SK-N-SH (cell line): ENCODE measurements around the gene FBXO10. TPM values are rescaled to one million over a fixed set of nuclear protein-coding genes. Genes with fewer than 3 reads are reported as not detected.
A peak's percentile ranks its signal among the peaks of the same experiment; 100 is the strongest.

Source experiments
- CTCF ChIA-PET: fragments of 300-600, 350-600 bp; formaldehyde crosslinking; extraction: SDS; loops from one replicate; lab custom pipeline; 2021; lab: Yijun Ruan, JAX
- POLR2A ChIA-PET: fragments of 350-600 bp; sonication (Branson Sonifier 250); formaldehyde crosslinking; extraction: SDS; loops from one replicate; lab custom pipeline; 2020; ENCODE audit warnings: antibody characterized with exemption, inconsistent platforms; lab: Yijun Ruan, JAX
- DNase-seq: peaks from one replicate; pipeline ENCODE4 v3.0.0; 2012
- H2AFZ ChIP-seq: fragments of 200-600 bp; sonication (generic); 2 replicates; pipeline ENCODE4 v1.8.1; 2016; ENCODE audit warnings: antibody characterized with exemption, mild to moderate bottlenecking, low read depth
- H3F3A ChIP-seq: fragments of 200-600 bp; sonication (generic); replicated peaks from 2 replicates; pipeline ENCODE3; 2016; ENCODE audit warnings: antibody characterized with exemption, mild to moderate bottlenecking; ENCODE audit not compliant: insufficient read depth
- H3K27ac ChIP-seq, 2 experiments: fragments of 200-500 bp in 1 of 2; fragments of 200-600 bp in 1 of 2; sonication (Bioruptor generic) in 1 of 2; sonication (generic), shearing (Covaris generic) in 1 of 2; 2 replicates each; pipeline versions ENCODE4 v1.5.1 to v1.6.1; 2014 to 2016; ENCODE audit warnings: low read depth in 2 of 2, inconsistent platforms in 1 of 2, low read length in 1 of 2, mild to moderate bottlenecking in 1 of 2, mixed read lengths in 1 of 2
- H3K27me3 ChIP-seq: fragments of 200-600 bp; sonication (generic), shearing (Covaris generic); 2 replicates; pipeline ENCODE4 v1.6.1; 2016; ENCODE audit warnings: mixed run types; ENCODE audit not compliant: insufficient read depth
- H3K36me3 ChIP-seq, 2 experiments: fragments of 200-500 bp in 1 of 2; fragments of 200-600 bp in 1 of 2; sonication (Bioruptor generic) in 1 of 2; sonication (generic) in 1 of 2; replicated peaks in 1 of 2; 2 replicates each; pipeline versions ENCODE3 to v1.5.1; 2014 to 2016; ENCODE audit warnings: low read length in 1 of 2, mild to moderate bottlenecking in 1 of 2; ENCODE audit not compliant: insufficient read depth in 2 of 2, control insufficient read depth in 1 of 2
- H3K4me1 ChIP-seq, 2 experiments: fragments of 200-500 bp in 1 of 2; fragments of 200-600 bp in 1 of 2; sonication (Bioruptor generic) in 1 of 2; sonication (generic), shearing (Covaris generic) in 1 of 2; 2 replicates each; pipeline versions ENCODE4 v1.5.1 to v1.6.1; 2014 to 2016; ENCODE audit warnings: low read depth in 1 of 2, low read length in 1 of 2, mixed run types in 1 of 2; ENCODE audit not compliant: insufficient read depth in 2 of 2, control insufficient read depth in 1 of 2
- H3K4me2 ChIP-seq: fragments of 200-600 bp; sonication (generic), shearing (Covaris generic); 2 replicates; pipeline ENCODE4 v1.6.1; 2017; ENCODE audit warnings: mixed run types
- H3K4me3 ChIP-seq, 2 experiments: fragments of 200-500 bp in 1 of 2; fragments of 200-600 bp in 1 of 2; sonication (Bioruptor generic) in 1 of 2; sonication (generic), shearing (Covaris generic) in 1 of 2; 2 replicates each; pipeline versions ENCODE4 v1.5.1 to v1.8.1; 2014 to 2016; ENCODE audit warnings: low read depth in 2 of 2, inconsistent platforms in 1 of 2, low read length in 1 of 2, mild to moderate bottlenecking in 1 of 2, mixed read lengths in 1 of 2, moderate library complexity in 1 of 2
- H3K79me2 ChIP-seq: fragments of 200-600 bp; sonication (generic); 2 replicates; pipeline ENCODE4 v1.8.1; 2017; ENCODE audit warnings: mild to moderate bottlenecking; ENCODE audit not compliant: insufficient read depth
- H3K9ac ChIP-seq: fragments of 200-600 bp; sonication (generic); 2 replicates; pipeline ENCODE4 v1.6.1; 2017; ENCODE audit warnings: mixed run types
- H3K9me2 ChIP-seq: fragments of 200-600 bp; sonication (generic); 2 replicates; pipeline ENCODE4 v1.6.1; 2017; ENCODE audit warnings: mixed run types
- H3K9me3 ChIP-seq: fragments of 200-600 bp; sonication (generic); 2 replicates; pipeline ENCODE4 v1.6.1; 2017; ENCODE audit warnings: mixed run types, mild to moderate bottlenecking, moderate library complexity
- H4K20me1 ChIP-seq: fragments of 200-600 bp; sonication (generic); 2 replicates; pipeline ENCODE4 v1.6.1; 2017; ENCODE audit warnings: mild to moderate bottlenecking, mixed run types; ENCODE audit not compliant: insufficient read depth
- CHD2 ChIP-seq: fragments of 150-350 bp; IDR thresholded peaks from 2 replicates; pipeline ENCODE4 v1.6.1; 2018; ENCODE audit warnings: low read length; ENCODE audit not compliant: partially characterized antibody
- CTCF ChIP-seq: fragments of 200-600 bp; sonication (generic); IDR thresholded peaks from 2 replicates; pipeline ENCODE4 v1.6.1; 2017; ENCODE audit warnings: antibody characterized with exemption, mild to moderate bottlenecking, moderate library complexity
- FOSL2 ChIP-seq: IDR thresholded peaks from 2 replicates; pipeline ENCODE4 v1.4.0; 2012; ENCODE audit warnings: low read depth, mild to moderate bottlenecking, moderate library complexity, borderline replicate concordance
- FOXJ3 ChIP-seq: sonication (generic); formaldehyde crosslinking; IDR thresholded peaks from 2 replicates; pipeline ENCODE4 v1.5.1; 2020; ENCODE audit warnings: mild to moderate bottlenecking, missing genetic modification reagents
- GABPA ChIP-seq: IDR thresholded peaks from 2 replicates; pipeline ENCODE4 v1.4.0; 2012; ENCODE audit warnings: low read depth, mild to moderate bottlenecking
- MAX ChIP-seq: IDR thresholded peaks from 2 replicates; pipeline ENCODE4 v1.4.0; 2012; ENCODE audit warnings: low read depth
- MXI1 ChIP-seq: IDR thresholded peaks from 2 replicates; pipeline ENCODE4 v1.6.1; 2012; ENCODE audit warnings: mild to moderate bottlenecking, low read depth, low read length, improper control_type of control experiment
- NFIC ChIP-seq: IDR thresholded peaks from 2 replicates; pipeline ENCODE4 v1.4.0; 2012; ENCODE audit warnings: borderline replicate concordance
- NRF1 ChIP-seq: IDR thresholded peaks from 2 replicates; pipeline ENCODE4 v1.6.1; 2012; ENCODE audit warnings: low read depth, mild to moderate bottlenecking, low read length
- POLR2AphosphoS5 ChIP-seq: IDR thresholded peaks from 2 replicates; pipeline ENCODE4 v1.6.1; 2012; ENCODE audit warnings: low read depth, low read length
- RCOR1 ChIP-seq: fragments of 150-350 bp; IDR thresholded peaks from 2 replicates; pipeline ENCODE4 v1.6.1; 2017; ENCODE audit warnings: antibody characterized with exemption, low read length
- REST ChIP-seq: IDR thresholded peaks from 2 replicates; pipeline ENCODE4 v1.6.1; 2012; ENCODE audit warnings: mild to moderate bottlenecking, low read depth, low read length, moderate library complexity
- SIN3A ChIP-seq: IDR thresholded peaks from 2 replicates; pipeline ENCODE4 v1.6.1; 2012; ENCODE audit warnings: low read depth, mild to moderate bottlenecking, low read length, moderate library complexity, borderline replicate concordance
- SMC3 ChIP-seq: IDR thresholded peaks from 2 replicates; pipeline ENCODE4 v1.6.1; 2012; ENCODE audit warnings: low read depth, low read length, improper control_type of control experiment
- TAF1 ChIP-seq: IDR thresholded peaks from 2 replicates; pipeline ENCODE4 v1.6.1; 2012; ENCODE audit warnings: low read depth, mild to moderate bottlenecking, low read length, moderate library complexity, borderline replicate concordance
- TCF12 ChIP-seq: IDR thresholded peaks from 2 replicates; pipeline ENCODE4 v1.4.0; 2012
- TEAD4 ChIP-seq: IDR thresholded peaks from 2 replicates; pipeline ENCODE4 v1.4.0; 2012; ENCODE audit warnings: mild to moderate bottlenecking, borderline replicate concordance; ENCODE audit not compliant: insufficient read depth
- USF1 ChIP-seq: IDR thresholded peaks from 2 replicates; pipeline ENCODE4 v1.4.0; 2012; ENCODE audit warnings: low read depth, borderline replicate concordance
- USF2 ChIP-seq: fragments of 150-350 bp; IDR thresholded peaks from 2 replicates; pipeline ENCODE4 v1.6.1; 2017; ENCODE audit warnings: antibody characterized with exemption, low read length, low read depth, borderline replicate concordance
- YY1 ChIP-seq: IDR thresholded peaks from 2 replicates; pipeline ENCODE4 v1.4.0; 2012; ENCODE audit warnings: low read depth, mild to moderate bottlenecking
- ZBTB33 ChIP-seq: IDR thresholded peaks from 2 replicates; pipeline ENCODE4 v1.4.0; 2012; ENCODE audit warnings: low read depth, borderline replicate concordance
- WGBS: methylation state at CpG from one replicate; pipeline ENCODE4 v1.1.6; 2017; ENCODE audit warnings: low lambda C conversion rate; 5-methylcytosine and 5-hydroxymethylcytosine counted together
- polyA plus RNA-seq, 3 experiments: library from polyadenylated mRNA; depleted of rRNA; stranded (reverse); fragments of >200 nt; gene quantifications; 2 replicates each; pipeline ENCODE4 v1.2.3, GENCODE V29; 2012

The FBXO10 gene
- polyA plus RNA-seq, 1 of the 3 experiments (the other 2 are of a cell fraction): 10.1 TPM

GRCh38 chr9:37486616-37487548 lies 89.3 kb downstream of the FBXO10 start:
- Histone ChIP-seq H3K9me3 (no peaks in the 10 kb centered on the region), H3K36me3 (peaks cover 18 to 26% of the 10 kb centered on the region in 2 experiments), H3K4me3 (peak overlapping the region; percentile 74 to 87), H3K4me1 (peaks cover 16 to 20% of the 10 kb centered on the region in 2 experiments; a peak in 3 of 4 replicates), H3K79me2 (peaks cover 32% of the 10 kb centered on the region), H3K4me2 (peak overlapping the region; percentile 97), H3K27ac (peak overlapping the region in 1 of 2 experiments; percentile 73; a peak in 2 of 4 replicates), H3K27me3 (no peaks in the 10 kb centered on the region), H4K20me1 (no peaks in the 10 kb centered on the region), H3K9me2 (no peaks in the 10 kb centered on the region), H2AFZ (peak overlapping the region; percentile 96; the same call in 1 of the 2 replicates), H3K9ac (peak overlapping the region; percentile 79), H3F3A (peaks cover 3% of the 10 kb centered on the region)
- ChIA-PET CTCF (interaction anchor here (0.7 to 1.8 kb wide), 5 partner anchors 72 to 357 kb away, joined by 3 to 5 read pairs (median 3); partner anchors contain the start of gene TOMM5), POLR2A (interaction anchor here (0.9 to 1.6 kb wide), 3 partner anchors 14 to 298 kb away, joined by 3 to 4 read pairs (median 3); partner anchors contain the start of gene EXOSC3)
- no peak for TF ChIP-seq POLR2AphosphoS5
- no peak for TF ChIP-seq TEAD4
- TF ChIP-seq CHD2: no peak
- peak; percentile 93 for TF ChIP-seq MAX
- TF ChIP-seq MXI1: no peak
- peak; percentile 26; the same call in 1 of the 2 replicates for TF ChIP-seq NFIC
- TF ChIP-seq SIN3A: peak; percentile 64; the same call in 1 of the 2 replicates
- TF ChIP-seq ZBTB33: no peak
- TF ChIP-seq TAF1: no peak
- TF ChIP-seq TCF12: no peak
- TF ChIP-seq CTCF: no peak
- no peak for TF ChIP-seq YY1
- no peak for TF ChIP-seq SMC3
- no peak for TF ChIP-seq USF2
- TF ChIP-seq NRF1: no peak
- no peak for TF ChIP-seq GABPA
- no peak for TF ChIP-seq FOSL2
- TF ChIP-seq RCOR1: no peak
- peak; percentile 59; the same call in 1 of the 2 replicates for TF ChIP-seq USF1
- TF ChIP-seq FOXJ3: no peak
- TF ChIP-seq REST: no peak
- 7% methylated on average over 7 of the region's 7 CpGs for WGBS
- peak; percentile 23 for DNase-seq
